Measurements from ENCODE around the gene PRPF31. TPM values are rescaled to one million over a fixed set of nuclear protein-coding genes. Genes with fewer than 3 reads are reported as not detected.

Gene PRPF31
- total and polyA plus RNA-seq, 9 of the 15 experiments (the other 6 are each of a cell fraction or from before 2014, with no cell fraction given), result 5.8 to 92.2 (median 69.2) TPM

- TF ChIP-seq, protein P1, sequence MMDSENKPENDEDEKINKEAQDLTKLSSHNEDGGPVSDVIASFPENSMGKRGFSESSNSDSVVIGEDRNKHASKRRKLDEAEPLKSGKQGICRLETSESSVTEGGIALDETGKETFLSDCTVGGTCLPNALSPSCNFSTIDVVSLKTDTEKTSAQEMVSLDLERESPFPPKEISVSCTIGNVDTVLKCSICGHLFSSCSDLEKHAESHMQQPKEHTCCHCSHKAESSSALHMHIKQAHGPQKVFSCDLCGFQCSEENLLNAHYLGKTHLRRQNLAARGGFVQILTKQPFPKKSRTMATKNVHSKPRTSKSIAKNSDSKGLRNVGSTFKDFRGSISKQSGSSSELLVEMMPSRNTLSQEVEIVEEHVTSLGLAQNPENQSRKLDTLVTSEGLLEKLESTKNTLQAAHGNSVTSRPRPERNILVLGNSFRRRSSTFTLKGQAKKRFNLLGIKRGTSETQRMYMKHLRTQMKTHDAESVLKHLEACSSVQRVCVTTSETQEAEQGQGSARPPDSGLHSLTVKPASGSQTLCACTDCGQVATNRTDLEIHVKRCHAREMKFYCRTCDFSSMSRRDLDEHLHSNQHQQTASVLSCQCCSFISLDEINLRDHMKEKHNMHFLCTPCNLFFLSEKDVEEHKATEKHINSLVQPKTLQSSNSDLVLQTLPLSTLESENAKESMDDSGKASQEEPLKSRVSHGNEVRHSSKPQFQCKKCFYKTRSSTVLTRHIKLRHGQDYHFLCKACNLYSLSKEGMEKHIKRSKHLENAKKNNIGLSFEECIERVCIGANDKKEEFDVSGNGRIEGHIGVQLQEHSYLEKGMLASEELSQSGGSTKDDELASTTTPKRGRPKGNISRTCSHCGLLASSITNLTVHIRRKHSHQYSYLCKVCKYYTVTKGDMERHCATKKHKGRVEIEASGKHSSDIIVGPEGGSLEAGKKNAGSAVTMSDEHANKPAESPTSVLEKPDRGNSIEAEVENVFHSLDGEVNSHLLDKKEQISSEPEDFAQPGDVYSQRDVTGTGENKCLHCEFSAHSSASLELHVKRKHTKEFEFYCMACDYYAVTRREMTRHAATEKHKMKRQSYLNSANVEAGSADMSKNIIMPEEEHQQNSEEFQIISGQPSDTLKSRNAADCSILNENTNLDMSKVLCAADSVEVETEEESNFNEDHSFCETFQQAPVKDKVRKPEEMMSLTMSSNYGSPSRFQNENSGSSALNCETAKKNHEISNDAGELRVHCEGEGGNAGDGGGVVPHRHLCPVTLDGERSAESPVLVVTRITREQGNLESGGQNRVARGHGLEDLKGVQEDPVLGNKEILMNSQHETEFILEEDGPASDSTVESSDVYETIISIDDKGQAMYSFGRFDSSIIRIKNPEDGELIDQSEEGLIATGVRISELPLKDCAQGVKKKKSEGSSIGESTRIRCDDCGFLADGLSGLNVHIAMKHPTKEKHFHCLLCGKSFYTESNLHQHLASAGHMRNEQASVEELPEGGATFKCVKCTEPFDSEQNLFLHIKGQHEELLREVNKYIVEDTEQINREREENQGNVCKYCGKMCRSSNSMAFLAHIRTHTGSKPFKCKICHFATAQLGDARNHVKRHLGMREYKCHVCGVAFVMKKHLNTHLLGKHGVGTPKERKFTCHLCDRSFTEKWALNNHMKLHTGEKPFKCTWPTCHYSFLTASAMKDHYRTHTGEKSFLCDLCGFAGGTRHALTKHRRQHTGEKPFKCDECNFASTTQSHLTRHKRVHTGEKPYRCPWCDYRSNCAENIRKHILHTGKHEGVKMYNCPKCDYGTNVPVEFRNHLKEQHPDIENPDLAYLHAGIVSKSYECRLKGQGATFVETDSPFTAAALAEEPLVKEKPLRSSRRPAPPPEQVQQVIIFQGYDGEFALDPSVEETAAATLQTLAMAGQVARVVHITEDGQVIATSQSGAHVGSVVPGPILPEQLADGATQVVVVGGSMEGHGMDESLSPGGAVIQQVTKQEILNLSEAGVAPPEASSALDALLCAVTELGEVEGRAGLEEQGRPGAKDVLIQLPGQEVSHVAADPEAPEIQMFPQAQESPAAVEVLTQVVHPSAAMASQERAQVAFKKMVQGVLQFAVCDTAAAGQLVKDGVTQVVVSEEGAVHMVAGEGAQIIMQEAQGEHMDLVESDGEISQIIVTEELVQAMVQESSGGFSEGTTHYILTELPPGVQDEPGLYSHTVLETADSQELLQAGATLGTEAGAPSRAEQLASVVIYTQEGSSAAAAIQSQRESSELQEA (IDR thresholded peaks at IDR 0.05; ENCODE audit: low read depth), result no peak
- no peak for TF ChIP-seq ZNF75A (CRISPR knock-in tag; IDR thresholded peaks at IDR 0.05)
- TF ChIP-seq PTRF (tag; IDR thresholded peaks at IDR 0.05), result no peak
- TF ChIP-seq, protein P2, sequence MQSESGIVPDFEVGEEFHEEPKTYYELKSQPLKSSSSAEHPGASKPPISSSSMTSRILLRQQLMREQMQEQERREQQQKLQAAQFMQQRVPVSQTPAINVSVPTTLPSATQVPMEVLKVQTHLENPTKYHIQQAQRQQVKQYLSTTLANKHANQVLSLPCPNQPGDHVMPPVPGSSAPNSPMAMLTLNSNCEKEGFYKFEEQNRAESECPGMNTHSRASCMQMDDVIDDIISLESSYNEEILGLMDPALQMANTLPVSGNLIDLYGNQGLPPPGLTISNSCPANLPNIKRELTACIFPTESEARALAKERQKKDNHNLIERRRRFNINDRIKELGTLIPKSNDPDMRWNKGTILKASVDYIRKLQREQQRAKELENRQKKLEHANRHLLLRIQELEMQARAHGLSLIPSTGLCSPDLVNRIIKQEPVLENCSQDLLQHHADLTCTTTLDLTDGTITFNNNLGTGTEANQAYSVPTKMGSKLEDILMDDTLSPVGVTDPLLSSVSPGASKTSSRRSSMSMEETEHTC (IDR thresholded peaks at IDR 0.05), result no peak
- no peak for TF ChIP-seq ZNF583 (CRISPR knock-in tag; IDR thresholded peaks at IDR 0.05)
- TF ChIP-seq ESRRB (CRISPR knock-in tag; IDR thresholded peaks at IDR 0.05; ENCODE audit: borderline replicate concordance), result no peak
- TF ChIP-seq ZNF408 (CRISPR knock-in tag; IDR thresholded peaks at IDR 0.05; ENCODE audit: low read depth), result no peak
- TF ChIP-seq ZNF175 (CRISPR knock-in tag; IDR thresholded peaks at IDR 0.05; ENCODE audit: low read depth), result no peak
- no peak for TF ChIP-seq SREBF2 (CRISPR knock-in tag; IDR thresholded peaks at IDR 0.05)
- no peak for TF ChIP-seq NCOA6 (IDR thresholded peaks at IDR 0.05)
- TF ChIP-seq, protein P3, sequence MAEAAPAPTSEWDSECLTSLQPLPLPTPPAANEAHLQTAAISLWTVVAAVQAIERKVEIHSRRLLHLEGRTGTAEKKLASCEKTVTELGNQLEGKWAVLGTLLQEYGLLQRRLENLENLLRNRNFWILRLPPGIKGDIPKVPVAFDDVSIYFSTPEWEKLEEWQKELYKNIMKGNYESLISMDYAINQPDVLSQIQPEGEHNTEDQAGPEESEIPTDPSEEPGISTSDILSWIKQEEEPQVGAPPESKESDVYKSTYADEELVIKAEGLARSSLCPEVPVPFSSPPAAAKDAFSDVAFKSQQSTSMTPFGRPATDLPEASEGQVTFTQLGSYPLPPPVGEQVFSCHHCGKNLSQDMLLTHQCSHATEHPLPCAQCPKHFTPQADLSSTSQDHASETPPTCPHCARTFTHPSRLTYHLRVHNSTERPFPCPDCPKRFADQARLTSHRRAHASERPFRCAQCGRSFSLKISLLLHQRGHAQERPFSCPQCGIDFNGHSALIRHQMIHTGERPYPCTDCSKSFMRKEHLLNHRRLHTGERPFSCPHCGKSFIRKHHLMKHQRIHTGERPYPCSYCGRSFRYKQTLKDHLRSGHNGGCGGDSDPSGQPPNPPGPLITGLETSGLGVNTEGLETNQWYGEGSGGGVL (CRISPR knock-in tag; IDR thresholded peaks at IDR 0.05), result no peak
- TF ChIP-seq DIDO1 (tag; IDR thresholded peaks at IDR 0.05; ENCODE audit: low read depth), result no peak
- TF ChIP-seq THRA (IDR thresholded peaks at IDR 0.05), result no peak
- no peak for TF ChIP-seq ELF4 (CRISPR knock-in tag; IDR thresholded peaks at IDR 0.05)
- no peak for TF ChIP-seq RAD51 (IDR thresholded peaks at IDR 0.05; ENCODE audit: borderline replicate concordance, low read depth)
Measured at GRCh38 chr19:54137699-54138488, 22.3 kb downstream of the PRPF31 start, which contains the start of gene CNOT3 (continued).
